Uterus (tissue), 4 donors: ENCODE measurements around the gene CDKN1B. TPM values are rescaled to one million over a fixed set of nuclear protein-coding genes. Genes with fewer than 3 reads are reported as not detected.

Source experiments
- DNase-seq, 2 donors: peaks; one replicate each; pipeline ENCODE4 v3.0.0-alpha.2; 2019 to 2020
- H3K27ac ChIP-seq, 2 donors: fragments of 200-600 bp; sonication (generic); 1 replicate in 1 of 2; 2 replicates in 1 of 2; pipeline ENCODE4 v1.5.1; 2016 to 2018
- H3K27me3 ChIP-seq, 2 donors: fragments of 200-600 bp; sonication (generic); one replicate each; pipeline ENCODE4 v1.5.1; 2018 to 2019; ENCODE audit warnings: control low read depth in 1 of 2
- H3K36me3 ChIP-seq, 2 donors: fragments of 200-600 bp; sonication (generic); one replicate each; pipeline ENCODE4 v1.5.1; 2019; ENCODE audit warnings: control low read depth in 1 of 2
- H3K4me1 ChIP-seq, 2 donors: fragments of 200-600 bp; sonication (generic); one replicate each; pipeline ENCODE4 v1.5.1; 2018 to 2019; ENCODE audit warnings: control low read depth in 1 of 2
- H3K4me3 ChIP-seq, 2 donors: fragments of 200-600 bp; sonication (generic); 1 replicate in 1 of 2; 2 replicates in 1 of 2; pipeline ENCODE4 v1.5.1; 2018 to 2019; ENCODE audit warnings: mild to moderate bottlenecking in 1 of 2
- H3K9me3 ChIP-seq, 2 donors: fragments of 200-600 bp; sonication (generic); one replicate each; pipeline ENCODE4 v1.5.1; 2019; ENCODE audit warnings: control low read depth in 1 of 2
- CTCF ChIP-seq, 4 experiments: fragments of 200-600 bp in 2 of 4; fragments of 450-650 bp in 2 of 4; sonication (generic) in 2 of 4; IDR thresholded peaks; one replicate each; pipeline ENCODE4 v1.5.1; 2016 to 2019; ENCODE audit warnings: antibody characterized with exemption in 4 of 4, mild to moderate bottlenecking in 2 of 4, moderate library complexity in 1 of 4
- POLR2A ChIP-seq, 2 donors: fragments of 450-650 bp; IDR thresholded peaks; one replicate each; pipeline ENCODE4 v1.6.1; 2016; ENCODE audit warnings: antibody characterized with exemption in 2 of 2, mild to moderate bottlenecking in 1 of 2, moderate library complexity in 1 of 2
- intact Hi-C: fragments of 100-400 bp; cut with DNase I; formaldehyde crosslinking; loops from one replicate; pipeline ENCODE4 v1.15.1; 2023; ENCODE audit warnings: low total_unique reads
- total RNA-seq, 4 donors: library from RNA; depleted of rRNA in 3 of 4; stranded (reverse); fragments of >200 nt in 3 of 4; gene quantifications; one replicate each; pipeline versions ENCODE4 v1.1.0 to v1.2.4, GENCODE V29; 2014 to 2023
- donor health status: DM: yes; HTN: yes; CAD: no.

The CDKN1B gene
- total RNA-seq, 4 donors from 2014 or later: 40.7 to 104 (median 86.0) TPM

DNA sequence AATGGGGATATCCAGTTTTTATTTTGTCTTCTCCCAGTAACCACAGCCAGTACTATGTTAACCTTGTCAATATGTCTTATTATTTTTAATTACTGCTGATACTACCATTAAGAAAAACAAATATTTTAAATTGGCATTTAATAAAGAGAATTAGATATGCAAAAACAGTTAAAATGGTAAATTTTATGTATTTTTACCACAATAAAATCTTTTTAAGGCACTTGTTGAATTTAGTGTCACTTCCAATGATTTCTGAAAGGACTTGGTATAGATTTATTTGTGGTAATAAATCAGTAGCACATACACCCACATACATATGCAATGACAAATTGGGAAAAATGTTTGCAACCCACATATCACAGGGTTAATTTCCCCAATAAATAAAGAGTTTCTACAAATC, 14.0 kb downstream of the CDKN1B start:
- intact Hi-C loops: no loop called here
- no peak for TF ChIP-seq CTCF (IDR thresholded peaks at IDR 0.05)
- no peak for TF ChIP-seq POLR2A (IDR thresholded peaks at IDR 0.05)

DNA sequence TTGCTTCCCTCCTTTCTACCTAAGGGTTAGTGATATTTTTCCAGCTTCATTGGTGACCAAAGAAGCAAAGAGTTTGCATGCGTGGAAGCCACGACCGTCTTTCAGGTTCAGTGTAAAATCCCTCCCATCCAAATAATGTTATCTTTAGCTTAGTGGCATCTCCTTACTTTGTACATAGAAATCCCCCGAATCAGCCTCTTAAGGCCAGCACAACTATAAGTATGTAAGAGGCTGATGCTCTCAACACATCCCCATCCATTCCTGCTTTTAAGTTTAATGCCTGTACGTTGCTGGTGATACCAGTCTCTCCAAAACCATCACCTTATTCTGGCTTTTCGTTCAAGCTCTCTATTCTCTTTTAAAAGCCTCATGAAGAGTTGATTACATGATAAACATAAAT, 14.6 kb downstream of the CDKN1B start:
- H3K27me3 ChIP-seq: no peaks in the 10 kb centered on the region
- H3K4me1 ChIP-seq: peaks cover 0 to 8% of the 10 kb centered on the region in 2 donors
- no peaks in the 10 kb centered on the region for H3K9me3 ChIP-seq
- TF ChIP-seq POLR2A (IDR thresholded peaks at IDR 0.05) (no peak), CTCF (IDR thresholded peaks at IDR 0.05) (no peak)
- no peak overlapping the region for H3K4me3 ChIP-seq
- H3K27ac ChIP-seq: no peak overlapping the region
- intact Hi-C loops: no loop called here
- DNase-seq: no peak
- H3K36me3 ChIP-seq: no peaks in the 10 kb centered on the region

More for the DNA sequence above, 14.0 kb downstream of the CDKN1B start:
- Histone ChIP-seq H3K27me3 (no peaks in the 10 kb centered on the region), H3K4me3 (no peak overlapping the region), H3K4me1 (peaks cover 0 to 8% of the 10 kb centered on the region in 2 donors), H3K9me3 (no peaks in the 10 kb centered on the region), H3K36me3 (no peaks in the 10 kb centered on the region), H3K27ac (no peak overlapping the region)
- no peak for DNase-seq

DNA sequence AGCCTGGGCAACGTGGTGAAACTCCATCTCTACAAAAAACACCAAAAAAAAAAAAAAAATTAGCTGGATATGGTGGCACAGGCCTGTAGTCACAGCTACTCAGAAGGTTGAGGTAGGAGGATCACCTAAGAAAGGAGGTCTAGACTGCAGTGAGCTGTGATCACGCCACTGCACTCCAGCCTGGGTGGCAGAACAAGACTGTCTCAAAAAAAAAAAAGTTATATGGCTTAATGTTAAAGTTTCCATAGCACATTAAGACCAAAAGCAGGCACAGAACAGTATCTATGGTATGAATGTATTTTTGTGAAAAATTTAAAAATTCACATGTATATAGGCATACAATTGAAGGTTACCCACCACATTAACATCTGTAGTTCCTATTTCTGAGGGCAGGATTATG, 15.9 kb downstream of the CDKN1B start:
- no peaks in the 10 kb centered on the region for H3K36me3 ChIP-seq
- no peaks in the 10 kb centered on the region for H3K27me3 ChIP-seq
- no peaks in the 10 kb centered on the region for H3K9me3 ChIP-seq
- intact Hi-C loops: no loop called here
- no peak for DNase-seq
- peaks cover 0 to 8% of the 10 kb centered on the region in 2 donors for H3K4me1 ChIP-seq
- H3K27ac ChIP-seq: peak overlapping the region in 1 of 2 donors; percentile 74
- TF ChIP-seq CTCF (IDR thresholded peaks at IDR 0.05): no peak
- no peak for TF ChIP-seq POLR2A (IDR thresholded peaks at IDR 0.05)
- no peak overlapping the region for H3K4me3 ChIP-seq

DNA sequence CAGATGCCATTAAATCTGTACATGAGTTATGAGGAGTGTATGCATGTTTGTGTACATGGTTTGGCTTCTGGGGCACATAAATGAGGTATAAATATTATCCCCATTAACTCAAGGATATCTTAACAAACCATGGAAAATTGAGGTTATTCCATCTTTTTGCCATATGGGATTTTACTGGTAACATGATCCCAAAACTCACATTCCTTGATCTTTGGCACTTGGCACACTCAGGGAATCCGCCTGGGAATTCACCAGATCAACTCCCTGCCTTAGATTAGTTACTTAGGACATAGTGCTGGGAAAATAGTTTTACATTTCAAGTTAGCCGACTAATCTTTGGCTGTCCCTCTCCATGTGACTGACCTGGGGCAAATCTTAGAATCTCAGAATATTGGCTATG, 16.9 kb downstream of the CDKN1B start:
- intact Hi-C loops: no loop called here
- H3K27me3 ChIP-seq: no peaks in the 10 kb centered on the region
- no peak overlapping the region for H3K4me3 ChIP-seq
- TF ChIP-seq POLR2A (IDR thresholded peaks at IDR 0.05) (no peak), CTCF (IDR thresholded peaks at IDR 0.05) (no peak)
- H3K27ac ChIP-seq: peak overlapping the region; percentile 74 to 75
- peaks cover 0 to 8% of the 10 kb centered on the region in 2 donors for H3K4me1 ChIP-seq
- no peaks in the 10 kb centered on the region for H3K9me3 ChIP-seq
- DNase-seq: no peak
- H3K36me3 ChIP-seq: no peaks in the 10 kb centered on the region

DNA sequence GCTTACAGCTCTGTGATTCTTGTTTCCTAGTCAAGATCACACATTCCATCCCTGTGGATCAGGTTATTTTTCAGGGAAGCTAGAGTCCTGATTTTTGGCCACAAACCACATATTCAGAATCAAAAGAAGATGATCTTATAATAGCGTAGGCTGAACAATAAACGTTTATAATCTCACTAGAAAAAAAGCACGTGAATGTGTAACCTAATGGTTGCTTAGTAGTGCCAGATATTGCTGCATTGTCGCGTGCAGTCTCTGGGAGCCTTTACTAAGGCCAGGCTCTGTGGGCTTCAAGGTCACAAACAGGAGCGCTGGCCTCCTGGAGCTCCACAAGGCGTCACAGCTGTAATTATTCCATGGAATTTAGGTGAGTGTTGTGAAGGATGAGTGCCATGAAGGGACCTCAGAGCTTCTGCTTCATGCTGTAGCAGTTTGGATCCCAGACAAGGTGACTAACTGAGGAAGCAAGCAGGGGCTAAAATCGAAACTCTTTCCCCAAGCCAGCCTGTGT, 17.4 kb downstream of the CDKN1B start:
- no peaks in the 10 kb centered on the region for H3K27me3 ChIP-seq
- H3K27ac ChIP-seq: peak overlapping the region; percentile 74 to 75
- no peaks in the 10 kb centered on the region for H3K36me3 ChIP-seq
- intact Hi-C loops: no loop called here
- H3K9me3 ChIP-seq: no peaks in the 10 kb centered on the region
- DNase-seq: no peak
- peaks cover 0 to 8% of the 10 kb centered on the region in 2 donors for H3K4me1 ChIP-seq
- no peak for TF ChIP-seq POLR2A (IDR thresholded peaks at IDR 0.05)
- TF ChIP-seq CTCF (IDR thresholded peaks at IDR 0.05): no peak
- no peak overlapping the region for H3K4me3 ChIP-seq
